NCI-H2196 treated with DMSO at 0.1 percent for 48 hours (cell line): ENCODE data around the gene NPTX2.

Experiments used
- DNase-seq: peaks from one replicate; lab custom pipeline; 2025; ENCODE audit not compliant: unreplicated experiment; lab: John Stamatoyannopoulos, UW

Gene NPTX2

DNA sequence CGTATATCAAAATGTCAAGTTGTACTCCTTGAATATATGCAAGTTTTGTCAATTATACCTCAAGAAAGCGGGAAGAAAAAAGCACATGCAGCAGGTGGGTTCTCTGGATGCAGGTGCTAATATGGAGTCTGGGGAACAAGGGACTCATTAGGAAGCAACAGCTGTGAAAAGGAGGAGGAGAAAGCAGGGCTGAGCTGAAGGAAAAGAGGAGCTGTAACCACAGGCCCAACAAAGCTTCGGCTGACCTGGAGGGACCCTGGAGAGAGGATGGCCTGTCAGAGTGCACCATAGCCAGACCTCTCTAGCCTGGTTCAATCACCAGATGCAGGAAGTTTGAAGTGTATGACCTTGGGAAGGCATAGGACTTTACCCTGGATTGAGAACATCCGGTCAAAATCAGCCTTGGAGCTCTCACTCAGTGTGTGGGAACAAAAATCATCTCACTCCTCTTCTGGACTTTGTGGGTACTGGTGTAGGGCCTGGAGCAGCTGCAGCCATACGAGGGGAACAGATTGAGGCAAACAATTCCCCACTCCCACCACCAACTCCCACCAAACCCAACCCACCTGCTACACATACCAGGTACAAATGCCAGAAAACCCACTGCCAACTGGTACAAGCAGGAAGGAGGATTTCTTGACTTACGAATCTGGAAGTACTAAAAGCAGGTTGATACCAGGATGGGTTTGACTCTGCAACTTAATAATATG is 36.7 kb downstream of the NPTX2 start:
- no peak for DNase-seq

DNA sequence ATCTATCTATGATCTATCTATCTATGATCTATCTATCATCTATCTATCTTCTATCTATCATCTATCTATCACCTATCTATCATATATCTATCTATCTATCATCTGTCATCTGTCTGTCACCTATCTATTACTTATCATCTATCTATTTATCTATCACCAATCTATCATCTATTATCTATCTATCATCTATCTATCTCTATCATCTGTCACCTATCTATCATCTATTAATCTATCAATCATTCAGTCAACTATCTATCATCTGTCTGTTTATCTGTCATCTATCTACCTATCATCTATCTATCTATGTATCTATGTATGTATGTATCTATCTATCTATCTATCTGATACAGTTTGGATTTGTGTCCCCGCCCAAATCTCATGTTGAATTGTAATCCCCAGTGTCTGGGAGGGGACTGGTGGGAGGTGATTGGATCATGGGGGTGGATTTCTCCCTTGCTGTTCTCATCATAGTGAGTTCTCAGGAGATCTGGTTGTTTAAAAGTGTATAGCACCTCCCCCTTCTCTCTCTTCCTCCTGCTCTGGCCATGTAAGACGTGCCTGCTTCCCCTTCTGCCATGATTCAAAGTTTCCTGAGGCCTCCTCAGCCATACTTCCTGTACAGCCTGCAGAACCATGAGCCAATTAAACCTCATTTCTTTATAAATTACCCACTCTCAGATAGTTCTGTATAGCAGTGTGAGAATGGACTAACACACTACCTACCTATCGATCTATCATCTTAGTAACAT is 37.6 kb downstream of the NPTX2 start:
- no peak for DNase-seq

DNA sequence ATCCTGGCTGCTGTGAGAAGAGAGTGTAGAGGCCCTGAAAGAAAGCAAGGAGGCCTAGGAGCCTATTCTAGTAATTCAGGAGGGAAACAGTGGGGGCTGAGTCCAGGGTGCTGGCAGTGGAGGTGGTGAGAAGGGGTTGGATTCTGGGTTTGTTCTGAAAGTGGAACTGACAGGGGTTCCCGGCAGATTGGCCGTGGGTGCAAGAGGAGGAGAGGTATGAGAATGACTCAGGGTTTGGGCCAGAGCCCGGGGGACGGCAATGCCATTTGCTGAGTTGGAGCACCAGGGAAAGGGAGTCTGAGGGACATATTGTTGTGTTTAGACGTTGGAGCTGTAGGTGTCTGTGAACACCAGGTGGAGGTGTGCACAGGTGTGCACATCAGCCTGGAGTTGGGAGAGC is 38.5 kb downstream of the NPTX2 start:
- DNase-seq, result no peak

DNA sequence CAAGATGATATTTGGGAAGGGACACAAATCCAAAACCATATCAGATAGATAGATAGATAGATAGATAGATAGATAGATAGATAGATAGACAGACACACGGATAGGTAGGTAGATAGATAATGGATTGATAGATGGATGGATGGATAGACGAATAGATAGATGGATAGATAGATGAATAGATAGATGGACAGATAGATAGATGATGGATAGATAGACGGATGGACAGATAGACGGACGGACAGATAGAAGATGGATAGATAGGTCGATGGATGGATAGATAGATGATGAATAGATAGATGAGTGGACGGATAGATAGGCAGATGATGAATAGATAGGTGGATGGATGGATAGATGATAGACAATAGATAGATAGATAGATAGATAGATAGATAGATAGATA is 39.8 kb downstream of the NPTX2 start:
- no peak for DNase-seq

DNA sequence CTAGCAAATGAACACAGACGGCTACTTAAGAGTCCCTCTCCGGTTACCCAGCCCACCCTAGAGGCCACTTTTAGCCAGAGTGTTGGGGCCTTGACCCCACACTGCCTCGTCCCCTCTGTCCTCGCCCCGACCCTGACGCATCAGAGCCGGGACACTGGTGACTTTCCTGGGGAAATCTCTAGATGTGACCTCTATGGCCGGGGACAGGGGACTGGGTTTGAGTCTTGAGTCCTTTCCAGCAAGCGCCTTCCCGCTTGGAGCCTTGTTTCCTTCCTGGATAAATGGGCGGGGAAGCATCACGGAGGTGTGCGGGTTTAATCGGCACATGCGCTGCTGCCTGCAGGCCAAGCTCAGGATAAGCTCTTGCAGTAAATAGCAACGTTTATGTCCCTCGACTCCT is 40.7 kb downstream of the NPTX2 start:
- DNase-seq, result no peak

DNA sequence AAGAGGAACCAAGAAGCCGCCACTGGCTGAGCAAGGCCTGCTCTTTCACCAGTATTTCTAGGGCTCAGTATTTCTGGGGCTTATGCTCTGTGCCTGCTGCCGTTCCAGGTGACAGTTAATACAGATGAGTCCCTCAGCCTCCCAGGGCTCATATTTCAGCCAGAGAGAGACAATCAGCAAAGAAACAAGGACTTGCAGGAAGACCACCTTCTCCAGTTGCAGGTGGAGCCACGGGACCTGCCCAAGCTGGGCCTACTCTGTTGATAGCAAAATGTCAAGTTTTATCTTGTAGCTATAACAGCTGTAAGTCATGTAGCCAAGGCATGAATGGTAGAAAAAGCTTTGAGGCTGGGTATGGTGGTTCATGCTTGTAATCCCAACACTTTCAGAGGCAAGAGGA is 42.7 kb downstream of the NPTX2 start:
- no peak for DNase-seq

DNA sequence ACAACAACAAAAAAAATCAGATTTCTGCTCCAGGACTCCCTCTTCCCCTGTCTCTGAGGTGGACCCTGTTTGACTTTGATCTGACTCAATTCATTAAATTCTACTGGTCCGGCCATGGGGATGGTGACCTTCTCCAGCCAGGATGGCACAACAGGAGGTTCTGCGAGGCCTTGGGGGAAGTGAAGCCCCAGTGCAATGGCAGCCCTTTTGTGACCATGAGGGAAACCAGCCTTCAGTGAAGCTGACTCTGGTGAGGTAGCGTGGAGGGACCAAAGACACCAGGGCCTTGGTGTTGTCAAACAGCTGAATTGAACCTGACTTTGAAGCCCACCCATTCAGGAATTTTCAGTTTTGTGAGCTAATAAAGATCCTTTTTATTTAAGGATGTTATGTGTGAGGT is 44.5 kb downstream of the NPTX2 start:
- DNase-seq, result no peak

DNA sequence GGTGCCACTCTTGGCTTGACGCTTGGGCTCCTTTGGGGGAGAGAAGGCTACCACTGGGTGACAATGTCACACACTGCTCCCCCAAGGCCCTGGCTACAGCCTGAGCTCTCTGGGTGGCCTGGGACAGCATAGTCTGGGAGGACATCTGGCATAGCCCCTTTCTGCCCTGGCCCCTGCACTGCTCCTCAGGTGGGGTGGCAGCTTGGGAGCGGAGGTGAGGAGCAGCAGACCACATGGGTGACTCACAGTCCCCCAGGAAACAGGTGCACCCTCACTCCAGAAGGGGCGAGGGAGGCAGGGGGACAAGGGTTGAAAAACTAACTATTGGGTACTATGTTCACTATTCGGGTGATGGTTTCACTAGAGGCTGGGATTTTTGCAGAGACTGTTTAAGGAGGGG is 45.2 kb downstream of the NPTX2 start:
- no peak for DNase-seq

DNA sequence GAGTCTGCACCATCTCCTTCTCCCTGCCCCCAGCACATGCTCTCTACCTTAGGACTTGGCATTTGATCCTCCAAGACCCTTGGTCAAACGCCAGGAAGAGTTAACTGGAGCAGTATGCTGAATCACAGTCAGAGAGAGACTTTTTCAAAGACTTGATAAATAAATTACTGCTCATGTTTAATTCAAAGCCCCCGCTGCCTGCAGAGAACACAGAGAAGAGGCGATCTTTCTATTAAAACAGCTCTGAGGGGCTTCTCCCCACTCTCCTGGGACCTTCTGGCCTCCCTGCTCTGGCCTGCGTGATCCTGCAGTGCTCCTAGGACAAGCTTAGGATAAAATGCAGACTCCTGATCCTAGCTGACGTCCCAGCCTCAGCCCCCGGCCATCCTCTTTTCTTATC is 47.8 kb downstream of the NPTX2 start:
- no peak for DNase-seq

DNA sequence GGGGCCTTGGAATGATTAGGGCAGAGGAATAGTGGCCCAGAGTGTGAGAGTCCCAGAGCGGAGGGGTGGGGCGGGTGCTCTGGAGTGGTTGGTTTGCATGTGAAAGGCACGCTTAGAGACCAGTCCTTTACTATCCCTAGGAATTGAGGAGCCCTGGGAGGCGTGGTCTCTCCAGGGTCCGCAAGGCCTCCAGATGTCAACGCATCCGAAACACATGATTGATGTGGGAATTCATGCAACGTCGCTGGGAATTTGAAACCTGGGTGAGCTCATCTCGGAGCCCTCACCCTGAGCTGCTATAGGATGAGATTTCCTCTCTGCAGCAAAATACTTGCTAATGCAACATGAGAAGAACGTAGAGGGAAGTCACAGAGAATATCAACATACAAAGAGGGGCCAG is 51.2 kb downstream of the NPTX2 start:
- no peak for DNase-seq

DNA sequence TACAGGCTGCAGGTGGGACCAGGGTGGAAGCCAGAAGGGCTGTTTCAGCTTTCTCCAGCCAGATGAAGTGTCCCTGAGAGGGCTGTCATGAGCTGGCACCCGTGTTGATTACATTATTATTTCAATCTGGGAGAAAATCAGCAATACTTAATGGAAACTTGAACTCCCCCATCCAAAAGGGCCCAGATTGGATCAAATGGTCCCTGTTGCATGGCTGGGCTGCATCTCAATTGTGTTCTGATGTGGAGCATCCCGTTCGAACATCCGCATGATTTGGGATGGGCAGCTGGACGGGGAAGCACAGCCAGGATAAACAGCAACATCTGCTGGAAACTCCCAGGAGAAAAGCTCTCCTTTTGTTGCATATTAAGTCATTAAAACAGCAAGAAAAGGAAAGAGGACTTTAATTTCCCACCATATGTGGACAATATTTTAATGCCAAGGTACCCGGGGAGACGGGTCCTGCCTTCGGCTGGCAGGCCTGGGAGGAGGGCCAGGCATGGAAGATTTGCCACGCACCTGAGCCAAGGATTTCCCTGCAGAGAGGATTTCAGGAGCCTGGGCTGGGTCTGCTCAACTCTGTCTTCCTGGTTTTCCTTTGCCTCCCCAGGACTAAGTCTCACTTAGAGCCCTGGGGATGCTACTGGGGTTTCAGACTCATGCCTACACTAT is 52.4 kb downstream of the NPTX2 start:
- DNase-seq, result no peak

DNA sequence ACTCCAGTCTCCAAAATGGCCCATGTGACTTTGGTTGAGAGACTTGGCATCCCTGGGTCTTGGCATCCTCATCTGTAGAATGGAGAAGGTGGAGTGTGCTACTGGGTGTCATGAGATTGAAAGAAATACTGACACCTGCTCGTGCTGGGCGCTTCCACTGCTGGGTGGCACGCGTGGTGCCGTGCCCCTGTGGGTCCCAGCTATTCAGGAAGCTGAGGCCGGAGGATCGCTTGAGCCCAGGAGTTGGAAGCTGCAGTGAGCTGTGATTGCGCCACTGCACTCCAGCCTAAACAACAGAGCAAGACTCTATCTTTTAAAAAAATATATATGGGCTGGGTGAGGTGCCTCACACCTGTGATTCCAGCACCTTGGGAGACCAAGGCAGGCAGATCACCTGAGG is 53.1 kb downstream of the NPTX2 start:
- no peak for DNase-seq

DNA sequence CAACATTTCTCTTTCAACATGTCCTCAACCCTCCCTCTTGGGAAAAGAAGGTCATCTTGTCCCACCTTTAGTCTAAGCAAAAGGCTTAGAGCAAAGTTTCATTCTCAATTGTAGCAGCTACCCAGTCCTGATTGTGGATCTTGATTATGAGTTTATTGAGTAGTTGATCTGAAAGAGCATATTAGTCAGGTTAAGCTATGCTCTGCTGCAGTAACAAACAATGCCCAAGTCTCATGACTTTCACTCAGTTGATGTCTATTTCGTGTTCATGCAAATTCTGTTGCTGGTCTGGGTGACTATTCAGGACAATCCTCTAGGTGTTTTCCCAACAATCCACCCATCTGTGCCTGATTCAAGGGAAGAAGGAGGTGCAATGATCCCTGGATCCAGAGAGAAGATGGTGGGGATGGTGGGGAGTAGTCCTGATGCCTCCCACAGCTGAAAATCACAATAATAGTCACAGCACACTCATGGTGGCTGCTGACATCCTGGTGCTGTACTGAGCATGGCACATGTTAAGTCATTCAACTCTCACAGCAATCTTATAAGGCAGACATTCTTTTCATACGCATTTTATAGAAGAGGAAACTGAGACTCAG is 54.7 kb downstream of the NPTX2 start:
- no peak for DNase-seq

DNA sequence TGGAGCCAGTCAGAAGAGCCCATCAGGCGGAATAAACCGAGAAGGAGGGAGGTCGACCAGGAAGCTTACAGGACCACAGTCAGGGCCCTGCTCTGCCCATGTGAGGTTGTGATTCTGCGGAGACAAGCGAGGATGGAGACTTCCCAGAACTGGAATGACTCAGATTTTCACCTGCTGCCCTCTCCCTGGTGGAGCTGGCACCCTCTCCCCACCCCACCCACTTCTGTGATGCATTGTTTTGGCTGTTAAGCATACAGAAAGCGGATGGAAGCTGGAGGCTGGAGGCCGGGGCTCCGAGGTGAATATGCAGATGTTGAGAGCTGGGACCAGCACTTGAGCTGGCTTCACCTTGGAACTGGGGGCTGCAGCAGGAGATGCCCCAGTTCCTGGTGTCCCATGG is 57.4 kb downstream of the NPTX2 start:
- no peak for DNase-seq

DNA sequence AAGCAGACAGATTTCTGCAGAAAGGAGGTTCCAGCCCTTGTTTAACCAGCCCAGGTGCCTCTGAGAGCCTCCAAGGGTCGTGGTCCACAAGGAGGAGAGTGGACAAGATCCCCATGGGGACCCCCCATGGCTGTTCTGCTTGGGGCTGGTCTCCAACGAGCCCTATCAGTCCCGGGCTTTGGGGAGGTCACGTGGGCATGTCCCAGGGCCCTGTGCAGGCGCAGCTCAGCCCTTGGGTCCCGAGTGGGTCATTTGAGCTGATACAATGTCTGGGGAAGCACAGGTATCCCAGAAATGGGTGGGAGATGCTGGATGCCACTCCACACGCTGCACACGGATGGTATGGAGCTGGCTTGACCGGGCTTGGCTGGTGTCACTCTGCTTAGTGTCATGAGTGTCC is 57.8 kb downstream of the NPTX2 start:
- DNase-seq, result no peak

DNA sequence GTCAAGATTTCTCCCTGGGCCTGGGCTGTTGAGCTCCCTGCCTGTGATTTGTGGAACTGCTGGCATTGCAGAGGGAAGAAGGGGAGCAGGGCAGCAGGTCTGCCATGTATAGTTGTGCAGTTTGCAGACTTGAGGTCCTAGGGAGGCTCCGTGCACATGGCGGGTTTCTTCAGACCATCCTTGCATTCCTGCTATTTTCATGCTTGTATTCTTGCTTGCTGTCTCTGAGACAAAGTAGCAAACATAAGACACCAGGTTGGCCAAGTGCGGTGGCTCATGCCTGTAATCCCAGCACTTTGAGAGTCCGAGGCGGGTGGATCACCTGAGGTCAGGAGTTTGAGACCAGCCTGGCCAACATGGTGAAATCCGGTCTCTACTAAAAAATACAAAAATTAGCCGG is 61.1 kb downstream of the NPTX2 start:
- no peak for DNase-seq
